Measurements from ENCODE around the gene ABCA12. TPM values are rescaled to one million over a fixed set of nuclear protein-coding genes. Genes with fewer than 3 reads are reported as not detected.

The ABCA12 gene
- polyA plus RNA-seq, 1 of the 3 experiments (the other 2 are of a cell fraction) = 0.07 TPM

GRCh38 chr2:215105607-215106354, 32.6 kb downstream of the ABCA12 start:
- no peaks in the 10 kb centered on the region for H3K79me2 ChIP-seq (ENCODE audit: insufficient read depth)
- CTCF ChIA-PET = interaction anchor here (0.6 kb wide), 1 partner anchor 30 kb away, joined by 3 read pairs; no protein-coding TSS in a partner anchor
- no peaks in the 10 kb centered on the region for H3K36me3 ChIP-seq (replicated peaks in 1 of 2; ENCODE audit: control insufficient read depth in 1 of 2, insufficient read depth in 2 of 2, low read length in 1 of 2)
- no peak overlapping the region for H3K27ac ChIP-seq (ENCODE audit: low read depth in 2 of 2, low read length in 1 of 2)
- no peak overlapping the region for H3K4me2 ChIP-seq
- H2AFZ ChIP-seq (ENCODE audit: low read depth) = no peak overlapping the region
- H3K9me2 ChIP-seq = no peaks in the 10 kb centered on the region
- TF ChIP-seq ELF1 (IDR thresholded peaks at IDR 0.05) (no peak), YY1 (IDR thresholded peaks at IDR 0.05; ENCODE audit: low read depth) (no peak), RCOR1 (IDR thresholded peaks at IDR 0.05; ENCODE audit: low read length) (no peak), TCF12 (IDR thresholded peaks at IDR 0.05) (no peak), TAF1 (IDR thresholded peaks at IDR 0.05; ENCODE audit: borderline replicate concordance, low read depth, low read length) (no peak), RXRA (IDR thresholded peaks at IDR 0.05; ENCODE audit: borderline replicate concordance, low read depth) (no peak), CTCF (IDR thresholded peaks at IDR 0.05) (no peak), PBX3 (IDR thresholded peaks at IDR 0.05) (no peak), RFX5 (IDR thresholded peaks at IDR 0.05; ENCODE audit: low read length) (no peak), FOSL2 (IDR thresholded peaks at IDR 0.05; ENCODE audit: borderline replicate concordance, low read depth) (no peak), SMC3 (IDR thresholded peaks at IDR 0.05; ENCODE audit: low read depth, low read length) (no peak), NFIC (IDR thresholded peaks at IDR 0.05; ENCODE audit: borderline replicate concordance) (no peak), POLR2AphosphoS5 (IDR thresholded peaks at IDR 0.05; ENCODE audit: low read depth, low read length) (no peak), RAD21 (IDR thresholded peaks at IDR 0.05; ENCODE audit: low read length) (no peak), MEF2A (IDR thresholded peaks at IDR 0.05; ENCODE audit: borderline replicate concordance, low read depth) (no peak), FOXJ3 (CRISPR knock-in tag; IDR thresholded peaks at IDR 0.05) (no peak), EZH2phosphoT487 (IDR thresholded peaks at IDR 0.05; ENCODE audit: borderline replicate concordance, low read depth) (no peak), MXI1 (IDR thresholded peaks at IDR 0.05; ENCODE audit: low read depth, low read length) (no peak)
- TF ChIP-seq, protein P1, sequence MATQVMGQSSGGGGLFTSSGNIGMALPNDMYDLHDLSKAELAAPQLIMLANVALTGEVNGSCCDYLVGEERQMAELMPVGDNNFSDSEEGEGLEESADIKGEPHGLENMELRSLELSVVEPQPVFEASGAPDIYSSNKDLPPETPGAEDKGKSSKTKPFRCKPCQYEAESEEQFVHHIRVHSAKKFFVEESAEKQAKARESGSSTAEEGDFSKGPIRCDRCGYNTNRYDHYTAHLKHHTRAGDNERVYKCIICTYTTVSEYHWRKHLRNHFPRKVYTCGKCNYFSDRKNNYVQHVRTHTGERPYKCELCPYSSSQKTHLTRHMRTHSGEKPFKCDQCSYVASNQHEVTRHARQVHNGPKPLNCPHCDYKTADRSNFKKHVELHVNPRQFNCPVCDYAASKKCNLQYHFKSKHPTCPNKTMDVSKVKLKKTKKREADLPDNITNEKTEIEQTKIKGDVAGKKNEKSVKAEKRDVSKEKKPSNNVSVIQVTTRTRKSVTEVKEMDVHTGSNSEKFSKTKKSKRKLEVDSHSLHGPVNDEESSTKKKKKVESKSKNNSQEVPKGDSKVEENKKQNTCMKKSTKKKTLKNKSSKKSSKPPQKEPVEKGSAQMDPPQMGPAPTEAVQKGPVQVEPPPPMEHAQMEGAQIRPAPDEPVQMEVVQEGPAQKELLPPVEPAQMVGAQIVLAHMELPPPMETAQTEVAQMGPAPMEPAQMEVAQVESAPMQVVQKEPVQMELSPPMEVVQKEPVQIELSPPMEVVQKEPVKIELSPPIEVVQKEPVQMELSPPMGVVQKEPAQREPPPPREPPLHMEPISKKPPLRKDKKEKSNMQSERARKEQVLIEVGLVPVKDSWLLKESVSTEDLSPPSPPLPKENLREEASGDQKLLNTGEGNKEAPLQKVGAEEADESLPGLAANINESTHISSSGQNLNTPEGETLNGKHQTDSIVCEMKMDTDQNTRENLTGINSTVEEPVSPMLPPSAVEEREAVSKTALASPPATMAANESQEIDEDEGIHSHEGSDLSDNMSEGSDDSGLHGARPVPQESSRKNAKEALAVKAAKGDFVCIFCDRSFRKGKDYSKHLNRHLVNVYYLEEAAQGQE (IDR thresholded peaks at IDR 0.05; ENCODE audit: low read depth, low read length) = no peak
- TF ChIP-seq, protein P2, sequence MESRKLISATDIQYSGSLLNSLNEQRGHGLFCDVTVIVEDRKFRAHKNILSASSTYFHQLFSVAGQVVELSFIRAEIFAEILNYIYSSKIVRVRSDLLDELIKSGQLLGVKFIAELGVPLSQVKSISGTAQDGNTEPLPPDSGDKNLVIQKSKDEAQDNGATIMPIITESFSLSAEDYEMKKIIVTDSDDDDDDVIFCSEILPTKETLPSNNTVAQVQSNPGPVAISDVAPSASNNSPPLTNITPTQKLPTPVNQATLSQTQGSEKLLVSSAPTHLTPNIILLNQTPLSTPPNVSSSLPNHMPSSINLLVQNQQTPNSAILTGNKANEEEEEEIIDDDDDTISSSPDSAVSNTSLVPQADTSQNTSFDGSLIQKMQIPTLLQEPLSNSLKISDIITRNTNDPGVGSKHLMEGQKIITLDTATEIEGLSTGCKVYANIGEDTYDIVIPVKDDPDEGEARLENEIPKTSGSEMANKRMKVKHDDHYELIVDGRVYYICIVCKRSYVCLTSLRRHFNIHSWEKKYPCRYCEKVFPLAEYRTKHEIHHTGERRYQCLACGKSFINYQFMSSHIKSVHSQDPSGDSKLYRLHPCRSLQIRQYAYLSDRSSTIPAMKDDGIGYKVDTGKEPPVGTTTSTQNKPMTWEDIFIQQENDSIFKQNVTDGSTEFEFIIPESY (IDR thresholded peaks at IDR 0.05; ENCODE audit: borderline replicate concordance, low read depth) = no peak
- POLR2A ChIA-PET = no interaction called here
- H3F3A ChIP-seq (replicated peaks; ENCODE audit: insufficient read depth) = no peaks in the 10 kb centered on the region
- 47% methylated on average over 5 of the region's 5 CpGs for WGBS (ENCODE audit: low lambda C conversion rate)
- no peak overlapping the region for H3K4me3 ChIP-seq (ENCODE audit: low read depth in 2 of 2, low read length in 1 of 2)
- H4K20me1 ChIP-seq (ENCODE audit: insufficient read depth) = no peaks in the 10 kb centered on the region
- DNase-seq = no peak
- no peak overlapping the region for H3K9ac ChIP-seq
- no peaks in the 10 kb centered on the region for H3K9me3 ChIP-seq
- no peaks in the 10 kb centered on the region; a peak in 1 of 4 replicates for H3K4me1 ChIP-seq (ENCODE audit: control insufficient read depth in 1 of 2, insufficient read depth in 2 of 2, low read depth in 1 of 2, low read length in 1 of 2)
- H3K27me3 ChIP-seq (ENCODE audit: insufficient read depth) = no peaks in the 10 kb centered on the region
